ENCODE data around the gene ATG3. TPM values are rescaled to one million over a fixed set of nuclear protein-coding genes. Genes with fewer than 3 reads are reported as not detected.

Gene ATG3
- total and polyA plus RNA-seq, 3 donors from 2014 or later, result 108 to 200 (median 126) TPM

- no peak for DNase-seq
- WGBS, 2 donors, result 47% methylated on average over 1 of the region's 1 CpG
- Histone ChIP-seq H3K36me3 (ENCODE audit: low read depth, missing control alignments) (no peaks in the 10 kb centered on the region), H3K9me3 (no peaks in the 10 kb centered on the region), H3K27me3 (no peaks in the 10 kb centered on the region), H3K4me3 (no peak overlapping the region), H3K27ac (no peak overlapping the region), H3K4me1 (peaks cover 9% of the 10 kb centered on the region)
- TF ChIP-seq POLR2A (IDR thresholded peaks at IDR 0.05) (no peak), CTCF (IDR thresholded peaks at IDR 0.05) (no peak)
- intact Hi-C loops (cut with DNase I; ENCODE audit: low total_unique reads), result no loop called here
Observed at GRCh38 chr3:112550859-112551258, 10.9 kb downstream of the ATG3 start.

- Histone ChIP-seq H3K27me3 (no peaks in the 10 kb centered on the region), H3K27ac (no peak overlapping the region), H3K9me3 (no peaks in the 10 kb centered on the region), H3K4me1 (no peaks in the 10 kb centered on the region), H3K4me3 (no peak overlapping the region), H3K36me3 (ENCODE audit: low read depth, missing control alignments) (no peaks in the 10 kb centered on the region)
- intact Hi-C loops (cut with DNase I; ENCODE audit: low total_unique reads), result no loop called here
- TF ChIP-seq POLR2A (IDR thresholded peaks at IDR 0.05) (no peak), CTCF (IDR thresholded peaks at IDR 0.05) (no peak)
- DNase-seq, result no peak
- WGBS, 2 donors, result 89 to 98% methylated on average over 5 of the region's 5 CpGs
Observed at GRCh38 chr3:112546216-112546759, 15.5 kb downstream of the ATG3 start.

- no peaks in the 10 kb centered on the region for H3K9me3 ChIP-seq
- WGBS, 2 donors, result 97 to 100% methylated on average over 1 of the region's 1 CpG
- no peak for DNase-seq
- no peak for TF ChIP-seq POLR2A (IDR thresholded peaks at IDR 0.05)
- no peak for TF ChIP-seq CTCF (IDR thresholded peaks at IDR 0.05)
- no peaks in the 10 kb centered on the region for H3K27me3 ChIP-seq
- no peak overlapping the region for H3K4me3 ChIP-seq
- H3K4me1 ChIP-seq, result no peaks in the 10 kb centered on the region
- no peak overlapping the region for H3K27ac ChIP-seq
- intact Hi-C loops (cut with DNase I; ENCODE audit: low total_unique reads), result loop anchor here (10.0 kb wide), 1 partner anchor 245 kb away; the partner anchor contains the start of gene SLC9C1
- no peaks in the 10 kb centered on the region for H3K36me3 ChIP-seq (ENCODE audit: low read depth, missing control alignments)
Observed at GRCh38 chr3:112539825-112540650, 21.7 kb downstream of the ATG3 start.

GRCh38 chr3:112531358-112531781 is 30.4 kb downstream of the ATG3 start:
- TF ChIP-seq CTCF (IDR thresholded peaks at IDR 0.05) (peak; percentile 41 to 57 (median 49)), POLR2A (IDR thresholded peaks at IDR 0.05) (no peak)
- no peak overlapping the region for H3K27ac ChIP-seq
- H3K36me3 ChIP-seq (ENCODE audit: low read depth, missing control alignments), result no peaks in the 10 kb centered on the region
- 20 to 24% methylated on average over 1 of the region's 1 CpG for WGBS, 2 donors
- H3K9me3 ChIP-seq, result no peaks in the 10 kb centered on the region
- no peaks in the 10 kb centered on the region for H3K4me1 ChIP-seq
- no peak overlapping the region for H3K4me3 ChIP-seq
- intact Hi-C loops (cut with DNase I; ENCODE audit: low total_unique reads), result loop anchor here (10.0 kb wide), 1 partner anchor 237 kb away; the partner anchor contains the start of gene SLC9C1
- DNase-seq, result no peak
- H3K27me3 ChIP-seq, result no peaks in the 10 kb centered on the region

Measured in testis (tissue), 3 donors.